Left ventricle myocardium superior (tissue), 1 donor: ENCODE measurements around the gene ACVR1. TPM values are rescaled to one million over a fixed set of nuclear protein-coding genes. Genes with fewer than 3 reads are reported as not detected.
A peak's percentile ranks its signal among the peaks of the same experiment; 100 is the strongest.
"Not testable (repeated sequence)": the region's sequence is repeated elsewhere in the genome, so short reads cannot be mapped to it uniquely, and the experiment has no call there.

Experiments
- ATAC-seq: fragments of 200-7000 bp; cut with Tn5 transposase; one replicate; pipeline ENCODE4 v1.9.1; 2020; ENCODE audit warnings: mild to moderate bottlenecking, moderate library complexity
- DNase-seq: peaks from one replicate; pipeline ENCODE4 v3.0.0-alpha.2; 2020
- intact Hi-C: fragments of 100-400 bp; cut with micrococcal nuclease; formaldehyde crosslinking; loops from one replicate; pipeline ENCODE4 v1.11.0; 2022
- total RNA-seq: library from RNA; stranded (reverse); fragmentation: NEBNext Ultra II Directional; extraction: Animal tissue kit (Norgen Biotek cat#: 25700); gene quantifications from one replicate; pipeline ENCODE4 v1.2.1, GENCODE V29; 2021
- donor health status: DM: no; HTN: yes; CAD: no; lungs with severe emphysema.

Gene ACVR1
- total RNA-seq, 1 donor from 2014 or later = 26.8 TPM

DNA sequence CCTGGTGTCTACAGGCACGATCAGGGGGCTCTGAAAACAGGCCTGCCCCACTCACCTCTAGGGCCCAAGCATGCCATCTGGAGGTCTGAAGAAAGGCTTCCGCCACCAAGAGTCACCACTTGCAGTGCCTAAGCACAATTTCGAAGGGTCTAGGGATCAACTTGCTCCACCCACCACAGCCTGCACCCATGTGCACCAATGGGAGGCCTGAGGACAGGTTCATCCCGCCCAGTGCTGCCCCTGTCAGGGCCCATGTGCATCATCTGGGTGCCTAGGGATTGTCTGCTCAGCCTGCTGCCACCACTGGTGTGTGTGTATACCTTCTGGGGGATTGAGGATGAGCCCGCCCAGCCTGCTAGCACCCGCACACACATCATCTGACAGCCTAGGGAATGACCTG is 126.4 kb downstream of the ACVR1 start:
- ATAC-seq (no peak), DNase-seq (no peak)
- intact Hi-C loops = no loop called here

DNA sequence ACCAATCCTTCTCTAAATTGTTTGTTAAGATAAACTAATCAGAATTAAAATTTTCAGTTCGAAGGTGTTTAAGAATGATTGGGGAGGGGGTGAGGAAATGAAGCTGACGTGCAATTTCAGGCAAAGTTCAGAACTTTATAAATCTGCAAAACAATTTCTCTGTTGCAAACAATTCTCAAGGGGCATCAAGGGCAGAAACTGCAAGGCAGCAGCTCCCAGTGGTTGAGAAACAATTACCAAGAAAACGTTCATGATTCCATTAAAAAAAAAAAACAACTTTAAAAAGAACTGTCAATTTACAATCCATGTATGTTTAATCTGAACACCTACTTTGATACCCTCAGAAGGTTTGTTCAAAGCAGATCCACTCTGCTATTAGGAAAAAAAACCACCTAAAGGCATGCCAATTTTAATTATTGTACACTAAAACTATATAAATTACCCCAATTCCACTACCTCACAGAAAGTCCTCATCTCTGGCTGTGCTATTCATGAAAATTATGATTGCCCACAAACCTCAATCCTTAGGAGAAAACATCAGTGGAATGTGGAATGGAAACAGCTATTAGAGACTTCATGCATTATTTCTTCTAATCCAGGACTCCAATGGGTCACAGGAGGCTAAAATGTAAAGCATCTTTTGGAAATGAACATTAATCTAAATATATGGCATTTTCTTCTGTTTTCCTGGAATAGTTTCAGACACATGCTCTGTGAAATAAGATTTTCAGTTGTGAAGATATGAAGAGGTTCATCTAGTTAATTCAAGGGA is 127.6 kb downstream of the ACVR1 start:
- DNase-seq (no peak), ATAC-seq (peak; percentile 39)
- intact Hi-C loops = no loop called here

GRCh38 chr2:157747695-157748370 is 128.3 kb downstream of the ACVR1 start:
- peak; percentile 76 for ATAC-seq
- intact Hi-C loops = no loop called here
- peak; percentile 41 for DNase-seq

GRCh38 chr2:157747280-157747679 is 128.8 kb downstream of the ACVR1 start:
- intact Hi-C loops = no loop called here
- ATAC-seq = no peak
- DNase-seq = no peak

GRCh38 chr2:157746234-157746950 is 129.7 kb downstream of the ACVR1 start:
- intact Hi-C loops = no loop called here
- ATAC-seq (no peak), DNase-seq (no peak)

GRCh38 chr2:157744571-157745076 is 131.5 kb downstream of the ACVR1 start:
- DNase-seq (no peak), ATAC-seq (no peak)
- intact Hi-C loops = no loop called here

DNA sequence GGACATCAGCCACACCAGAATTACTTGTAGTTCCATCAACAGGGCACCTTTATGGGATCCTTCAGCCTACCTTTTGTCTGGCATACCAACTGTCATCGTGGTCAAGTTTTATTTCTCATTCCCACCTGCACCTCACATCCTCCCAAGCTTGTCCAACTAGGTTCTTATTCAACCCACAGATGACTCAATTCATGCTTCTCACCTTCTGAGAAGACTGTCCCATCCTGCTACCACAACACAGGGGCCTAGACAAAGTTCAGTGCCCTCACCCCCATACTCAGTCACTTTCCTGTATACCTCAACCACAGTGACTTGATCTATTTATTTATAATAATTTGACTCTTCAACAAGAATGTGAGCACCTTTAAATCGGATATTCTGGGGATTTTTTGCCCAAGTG is 133.1 kb downstream of the ACVR1 start:
- ATAC-seq (no peak), DNase-seq (no peak)
- intact Hi-C loops = no loop called here

GRCh38 chr2:157741819-157742484 is 134.2 kb downstream of the ACVR1 start:
- no peak for DNase-seq
- peak; percentile 47 for ATAC-seq
- intact Hi-C loops = no loop called here

DNA sequence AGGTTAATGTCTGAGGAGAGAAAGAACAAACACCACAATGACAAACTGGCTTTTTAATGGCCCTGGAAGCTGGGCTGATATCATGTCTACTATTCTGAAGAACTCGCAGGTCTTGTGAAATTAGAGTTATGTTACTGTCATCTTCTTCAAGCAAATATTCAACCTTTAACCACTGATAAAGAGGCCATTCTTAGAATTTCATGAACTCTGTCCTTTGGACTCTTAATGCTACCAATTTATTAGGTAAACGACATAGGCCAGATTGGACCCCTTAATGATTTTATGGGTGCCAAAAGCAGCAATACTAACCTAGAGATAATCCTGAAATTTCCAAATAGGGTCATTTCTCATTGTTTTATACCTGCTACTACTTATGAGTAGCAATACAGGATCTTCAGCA is 138.5 kb downstream of the ACVR1 start:
- DNase-seq (no peak), ATAC-seq (no peak)
- intact Hi-C loops = no loop called here

GRCh38 chr2:157735532-157735931 is 140.6 kb downstream of the ACVR1 start:
- DNase-seq = no peak
- no peak for ATAC-seq
- intact Hi-C loops = no loop called here

GRCh38 chr2:157733263-157733662 is 142.9 kb downstream of the ACVR1 start:
- intact Hi-C loops = no loop called here
- no peak for ATAC-seq
- no peak for DNase-seq

DNA sequence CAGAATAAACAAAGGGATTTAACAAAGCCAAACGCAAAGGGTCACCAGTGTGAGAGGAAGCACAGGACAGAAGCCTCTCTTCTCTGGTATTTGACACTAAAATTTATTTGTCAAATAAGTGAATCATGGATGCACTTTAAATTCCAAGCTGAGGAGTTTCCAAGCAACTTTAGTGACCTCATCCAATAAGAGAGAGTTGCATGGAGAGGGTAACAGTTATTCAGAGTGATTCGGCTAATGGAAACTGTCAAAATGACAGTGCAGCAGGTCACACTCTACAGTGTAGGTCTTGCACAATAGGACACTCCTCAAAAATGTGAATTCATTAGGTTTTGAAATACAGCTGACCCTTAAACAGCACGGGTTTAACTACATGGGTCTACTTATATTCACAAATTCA is 143.5 kb downstream of the ACVR1 start:
- no peak for DNase-seq
- intact Hi-C loops = no loop called here
- no peak for ATAC-seq

DNA sequence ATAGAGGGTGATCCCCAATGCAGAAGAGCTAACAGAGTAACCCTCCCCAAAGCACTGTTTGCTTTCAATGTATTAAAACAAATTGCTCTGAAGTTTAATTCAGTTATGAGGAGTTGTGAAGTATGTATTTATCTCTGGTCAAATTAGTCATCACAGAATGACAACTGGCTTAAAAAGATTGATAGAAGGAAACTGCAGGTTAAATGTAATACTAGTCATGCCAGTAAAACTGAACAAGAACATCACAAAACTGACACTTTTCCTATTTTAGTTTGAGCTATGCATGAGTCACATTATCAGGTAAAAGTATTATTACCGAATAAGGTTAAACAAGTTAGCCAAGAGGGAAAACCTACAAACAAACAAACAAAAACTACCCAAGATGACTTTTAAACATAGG is 148.4 kb downstream of the ACVR1 start:
- ATAC-seq (no peak), DNase-seq (no peak)
- intact Hi-C loops = no loop called here

DNA sequence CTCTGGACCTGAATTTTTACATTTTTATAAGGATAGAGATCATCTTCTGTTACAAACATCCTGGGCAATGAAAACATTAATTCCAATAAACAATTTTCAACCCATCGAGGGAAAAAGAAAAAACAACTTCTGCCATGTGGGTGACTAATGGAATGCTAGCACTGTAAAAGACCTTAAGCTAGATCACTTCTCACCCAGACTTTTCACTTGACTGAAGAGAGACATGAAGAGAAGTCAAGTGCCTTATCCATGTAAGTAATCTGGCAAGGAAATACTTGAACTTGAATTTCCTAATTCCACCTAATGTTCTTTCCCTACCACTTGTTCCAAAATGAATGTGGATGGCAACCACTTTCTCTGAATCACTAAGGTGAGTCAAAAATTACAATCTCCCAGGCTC is 149.2 kb downstream of the ACVR1 start:
- intact Hi-C loops = no loop called here
- DNase-seq (no peak), ATAC-seq (no peak)

DNA sequence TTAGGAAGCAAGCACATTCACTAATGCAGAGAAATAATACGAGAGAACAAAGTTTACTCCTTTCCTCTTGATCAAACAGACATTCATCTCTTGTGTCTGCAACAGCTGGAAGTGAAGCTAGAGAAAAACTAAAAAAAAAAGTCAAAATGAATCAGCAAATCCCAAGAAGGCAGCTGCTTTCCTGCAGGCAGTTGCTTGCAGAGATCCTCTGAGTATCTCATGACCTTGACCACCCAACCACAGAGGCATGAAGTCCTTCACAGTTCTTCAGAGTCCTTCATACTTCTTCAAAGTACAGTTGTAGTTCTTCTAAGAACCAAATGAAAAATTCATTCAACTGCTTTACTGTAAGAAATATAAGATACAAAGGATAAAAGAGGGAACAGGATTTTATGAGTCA is 150.3 kb downstream of the ACVR1 start:
- DNase-seq (no peak), ATAC-seq (no peak)
- intact Hi-C loops = no loop called here

DNA sequence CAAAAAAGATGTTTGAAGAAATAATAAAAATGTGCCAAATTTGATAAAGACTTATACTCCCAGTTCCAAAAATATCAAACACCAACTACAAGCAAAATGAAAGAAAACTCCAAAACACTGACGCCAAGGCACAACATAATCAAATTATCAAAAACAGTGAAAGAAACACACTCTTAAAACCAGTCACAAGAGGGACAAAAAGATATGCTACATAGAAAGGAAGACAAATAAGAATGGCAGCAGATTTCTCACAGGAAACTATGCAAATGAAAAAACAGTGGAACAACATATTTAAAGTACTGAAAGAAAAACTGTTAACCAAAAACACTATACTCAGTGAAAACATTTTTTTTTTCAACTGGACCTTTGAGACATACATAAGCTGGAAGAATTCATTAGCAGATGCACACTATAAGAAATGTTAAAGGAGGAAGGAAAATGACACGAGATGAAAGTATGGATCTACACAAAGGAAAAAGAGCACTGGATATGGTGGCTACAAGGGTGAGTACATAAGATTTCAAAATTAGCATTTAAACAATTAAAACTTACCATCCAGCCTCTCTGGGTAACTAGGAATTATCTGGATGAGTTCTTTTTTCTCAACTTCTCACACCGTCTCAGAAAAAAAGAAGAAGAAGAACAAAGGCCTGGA is 153.4 kb downstream of the ACVR1 start:
- intact Hi-C loops = no loop called here
- DNase-seq (no peak), ATAC-seq (no peak)

GRCh38 chr2:157720504-157720903 is 155.6 kb downstream of the ACVR1 start:
- DNase-seq (no peak), ATAC-seq (no peak)
- intact Hi-C loops = no loop called here

DNA sequence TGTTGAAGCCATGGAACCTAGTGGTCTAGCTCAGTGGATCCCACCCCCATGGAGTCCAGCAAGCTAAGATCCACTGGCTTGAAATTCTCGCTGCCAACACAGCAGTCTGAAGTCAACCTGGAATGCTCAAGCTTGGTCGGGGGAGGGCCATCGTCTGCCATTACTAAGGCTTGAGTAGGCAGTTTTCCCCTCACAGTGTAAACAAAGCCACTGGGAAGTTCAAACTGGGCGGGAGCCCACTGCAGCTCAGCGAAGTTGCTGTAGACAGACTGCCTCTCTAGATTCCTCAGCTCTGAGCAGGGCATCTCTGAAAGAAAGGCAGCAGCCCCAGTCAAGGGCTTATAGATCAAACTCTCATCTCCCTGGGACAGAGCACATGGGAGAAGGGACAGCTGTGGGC is 171.5 kb downstream of the ACVR1 start:
- ATAC-seq, intact Hi-C loops, DNase-seq: not testable (repeated sequence)

DNA sequence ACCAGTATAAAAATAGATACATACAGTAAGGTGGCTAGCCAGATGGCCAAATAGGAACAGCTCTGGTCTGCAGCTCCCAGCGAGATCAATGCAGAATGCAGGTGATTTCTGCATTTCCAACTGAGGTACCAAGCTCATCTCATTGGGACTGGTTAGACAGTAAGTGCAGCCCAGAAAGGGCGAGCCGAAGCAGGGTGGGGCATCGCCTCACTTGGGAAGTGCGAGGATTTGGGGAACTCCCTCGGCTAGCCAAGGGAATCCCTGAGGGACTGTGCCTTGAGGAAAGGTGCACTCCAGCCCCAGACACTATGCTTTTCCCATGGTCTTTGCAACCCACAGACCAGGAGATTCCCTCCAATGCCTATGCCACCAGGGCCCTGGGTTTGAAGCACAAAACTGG is 172.0 kb downstream of the ACVR1 start:
- intact Hi-C loops, DNase-seq, ATAC-seq: not testable (repeated sequence)
